B cell (primary cell): Measurements from ENCODE around the gene TOP1. TPM values are rescaled to one million over a fixed set of nuclear protein-coding genes. Genes with fewer than 3 reads are reported as not detected.
A peak's percentile ranks its signal among the peaks of the same experiment; 100 is the strongest.

ENCODE experiments used
- ATAC-seq: fragments of 200-7000 bp; cut with Tn5 transposase; one replicate; pipeline ENCODE4 v1.10.0; 2021; ENCODE audit warnings: low read depth, mild to moderate bottlenecking, moderate number of reproducible peaks, moderate library complexity
- CTCF ChIA-PET: fragments of 350-600 bp; sonication (Branson Sonifier 250); formaldehyde crosslinking; loops from one replicate; lab custom pipeline; 2021; ENCODE audit warnings: antibody characterized with exemption, inconsistent platforms; lab: Charles Lee
- POLR2A ChIA-PET: fragments of 350-600 bp; sonication (Branson Sonifier 250); formaldehyde crosslinking; loops from one replicate; lab custom pipeline; 2021; ENCODE audit warnings: antibody characterized with exemption; lab: Charles Lee
- DNase-seq: peaks from one replicate; pipeline ENCODE4 v3.0.0; 2013
- H2AFZ ChIP-seq: 2 replicates; pipeline ENCODE4 v1.6.1; 2012; ENCODE audit warnings: mild to moderate bottlenecking, low read depth, low read length; ENCODE audit not compliant: insufficient read depth, poor library complexity, severe bottlenecking
- H3K27ac ChIP-seq, 2 donors: 1 replicate in 1 of 2; 2 replicates in 1 of 2; pipeline ENCODE4 v1.5.1; 2012 to 2013; ENCODE audit warnings: low read length in 2 of 2, mild to moderate bottlenecking in 2 of 2, moderate library complexity in 1 of 2
- H3K27me3 ChIP-seq, 4 experiments: fragments of 200-600 bp in 1 of 4; sonication (generic) in 1 of 4; replicated peaks in 1 of 4; 1 replicate in 2 of 4; 2 replicates in 2 of 4; pipeline versions ENCODE4 v1.6.1 to v1.7.0; 2013 to 2016; ENCODE audit warnings: low read length in 3 of 4, mild to moderate bottlenecking in 2 of 4, mixed read lengths in 1 of 4, moderate library complexity in 1 of 4; ENCODE audit not compliant: insufficient read depth in 4 of 4, control insufficient read depth in 3 of 4; ENCODE audit errors: control extremely low read depth in 1 of 4
- H3K36me3 ChIP-seq, 2 experiments: replicated peaks in 1 of 2; 1 replicate in 1 of 2; 2 replicates in 1 of 2; pipeline versions ENCODE4 v1.6.1 to v1.7.1; 2013; ENCODE audit warnings: low read length in 1 of 2; ENCODE audit not compliant: insufficient read depth in 2 of 2, control insufficient read depth in 1 of 2; ENCODE audit errors: control extremely low read depth in 1 of 2, extremely low read depth in 1 of 2
- H3K4me1 ChIP-seq, 2 donors: fragments of 200-600 bp in 1 of 2; sonication (generic) in 1 of 2; 1 replicate in 1 of 2; 2 replicates in 1 of 2; pipeline versions ENCODE4 v1.5.1 to v1.6.1; 2013 to 2017; ENCODE audit warnings: low read length in 2 of 2; ENCODE audit not compliant: control insufficient read depth in 2 of 2, insufficient read depth in 2 of 2
- H3K4me2 ChIP-seq: replicated peaks from 2 replicates; pipeline ENCODE3; 2012; ENCODE audit warnings: mild to moderate bottlenecking, low read depth, low read length; ENCODE audit not compliant: poor library complexity, severe bottlenecking
- H3K4me3 ChIP-seq, 5 experiments: fragments of 200-600 bp in 1 of 5; sonication (generic) in 1 of 5; 1 replicate in 3 of 5; 2 replicates in 2 of 5; pipeline versions ENCODE4 v1.5.1 to v1.7.0; 2011 to 2016; ENCODE audit warnings: low read length in 4 of 5, mild to moderate bottlenecking in 4 of 5, low read depth in 2 of 5, control low read depth in 1 of 5, moderate library complexity in 1 of 5; ENCODE audit not compliant: insufficient read depth in 1 of 5; ENCODE audit errors: control extremely low read depth in 1 of 5, extremely low read depth in 1 of 5
- H3K79me2 ChIP-seq: fragments of 200-600 bp; sonication (generic); one replicate; pipeline ENCODE4 v1.6.0; 2016; ENCODE audit warnings: low read length; ENCODE audit not compliant: control insufficient read depth, insufficient read depth
- H3K9ac ChIP-seq: fragments of 200-600 bp; sonication (generic); 2 replicates; pipeline ENCODE4 v1.6.1; 2017; ENCODE audit warnings: mild to moderate bottlenecking, low read length, moderate library complexity
- H3K9me3 ChIP-seq, 3 donors: one replicate each; pipeline versions ENCODE4 v1.6.1 to v1.7.1; 2013; ENCODE audit warnings: low read length in 2 of 3; ENCODE audit not compliant: control insufficient read depth in 2 of 3, insufficient read depth in 1 of 3; ENCODE audit errors: control extremely low read depth in 1 of 3
- H4K20me1 ChIP-seq: 2 replicates; pipeline ENCODE4 v1.6.0; 2012; ENCODE audit warnings: mild to moderate bottlenecking, low read length; ENCODE audit not compliant: insufficient read depth, control insufficient read depth, poor library complexity, severe bottlenecking
- H3K27ac Mint-ChIP-seq: one replicate; pipeline ENCODE4 v1.8.0; 2021; ENCODE audit warnings: mixed read lengths
- H3K27me3 Mint-ChIP-seq: one replicate; pipeline ENCODE4 v1.8.0; 2021; ENCODE audit warnings: mixed read lengths
- H3K4me1 Mint-ChIP-seq: one replicate; pipeline ENCODE4 v1.8.0; 2021; ENCODE audit warnings: mixed read lengths
- H3K4me3 Mint-ChIP-seq: one replicate; pipeline ENCODE4 v1.8.0; 2021; ENCODE audit warnings: mixed read lengths
- H3K9me3 Mint-ChIP-seq: one replicate; pipeline ENCODE4 v1.8.0; 2022; ENCODE audit warnings: mixed read lengths; ENCODE audit not compliant: insufficient read depth
- EZH2 ChIP-seq: IDR thresholded peaks from 2 replicates; pipeline ENCODE4 v1.6.1; 2012; ENCODE audit warnings: borderline replicate concordance, low read depth, mild to moderate bottlenecking, moderate library complexity, low read length; ENCODE audit not compliant: insufficient read depth, poor library complexity, severe bottlenecking
- WGBS: methylation state at CpG from one replicate; pipeline ENCODE4 v1.1.5; 2013; ENCODE audit warnings: missing lambda C conversion rate; ENCODE audit not compliant: insufficient coverage; 5-methylcytosine and 5-hydroxymethylcytosine counted together
- intact Hi-C: fragments of 100-400 bp; cut with micrococcal nuclease; formaldehyde crosslinking; loops from one replicate; pipeline ENCODE4 v1.10.0; 2022
- polyA plus RNA-seq: library from polyadenylated mRNA; depleted of rRNA; stranded (reverse); fragments of >200 nt; gene quantifications from 2 replicates; pipeline ENCODE4 v1.2.3, GENCODE V29; 2012
- total RNA-seq, 2 donors: library from RNA; stranded (reverse); fragments of 120-200 nt in 1 of 2; gene quantifications; 1 replicate in 1 of 2; 2 replicates in 1 of 2; pipeline versions ENCODE4 v1.2.3 to v1.2.4, GENCODE V29; 2013 to 2022
- TF ChIP-seq, protein P1 (sequence below): fragments of 200-600 bp; IDR thresholded peaks from one replicate; pipeline ENCODE4 v1.8.0; 2022; ENCODE audit warnings: antibody characterized with exemption, mild to moderate bottlenecking

Gene TOP1
- total and polyA plus RNA-seq, 2 donors (not counting 1 experiment from before 2014, with no cell fraction given): 5.4 to 44.9 TPM

- no peaks in the 10 kb centered on the region for H3K27me3 Mint-ChIP-seq
- ATAC-seq: no peak
- no peak for TF ChIP-seq EZH2
- intact Hi-C loops: no loop called here
- Histone ChIP-seq H3K4me1 (peaks cover 54 to 56% of the 10 kb centered on the region in 2 donors), H4K20me1 (peaks cover 83% of the 10 kb centered on the region), H3K4me3 (no peak overlapping the region), H3K27ac (peak overlapping the region; percentile 60 to 67), H3K9ac (peak overlapping the region; percentile 13), H3K36me3 (peaks cover 0 to 2% of the 10 kb centered on the region in 2 experiments), H3K4me2 (peak overlapping the region; percentile 56), H3K79me2 (peaks cover 89% of the 10 kb centered on the region), H3K27me3 (no peaks in the 10 kb centered on the region), H3K9me3 (peaks cover 0 to 7% (median 0%) of the 10 kb centered on the region in 3 donors), H2AFZ (no peak overlapping the region)
- POLR2A ChIA-PET: no interaction called here
- WGBS: 12% methylated on average over 3 of the region's 5 CpGs
- H3K9me3 Mint-ChIP-seq: peaks cover 2% of the 10 kb centered on the region
- H3K4me3 Mint-ChIP-seq: peak overlapping the region; percentile 51
- CTCF ChIA-PET: interaction anchor here (1.0 to 9.9 kb wide), 5 partner anchors 10 to 83 kb away, joined by 5 to 71 read pairs (median 5); no protein-coding TSS in a partner anchor
- H3K27ac Mint-ChIP-seq: peak overlapping the region; percentile 80
- no peak for DNase-seq
- H3K4me1 Mint-ChIP-seq: peaks cover 85% of the 10 kb centered on the region
These were observed 22.6 kb downstream of the TOP1 start for GRCh38 chr20:41051009-41051825.

DNA sequence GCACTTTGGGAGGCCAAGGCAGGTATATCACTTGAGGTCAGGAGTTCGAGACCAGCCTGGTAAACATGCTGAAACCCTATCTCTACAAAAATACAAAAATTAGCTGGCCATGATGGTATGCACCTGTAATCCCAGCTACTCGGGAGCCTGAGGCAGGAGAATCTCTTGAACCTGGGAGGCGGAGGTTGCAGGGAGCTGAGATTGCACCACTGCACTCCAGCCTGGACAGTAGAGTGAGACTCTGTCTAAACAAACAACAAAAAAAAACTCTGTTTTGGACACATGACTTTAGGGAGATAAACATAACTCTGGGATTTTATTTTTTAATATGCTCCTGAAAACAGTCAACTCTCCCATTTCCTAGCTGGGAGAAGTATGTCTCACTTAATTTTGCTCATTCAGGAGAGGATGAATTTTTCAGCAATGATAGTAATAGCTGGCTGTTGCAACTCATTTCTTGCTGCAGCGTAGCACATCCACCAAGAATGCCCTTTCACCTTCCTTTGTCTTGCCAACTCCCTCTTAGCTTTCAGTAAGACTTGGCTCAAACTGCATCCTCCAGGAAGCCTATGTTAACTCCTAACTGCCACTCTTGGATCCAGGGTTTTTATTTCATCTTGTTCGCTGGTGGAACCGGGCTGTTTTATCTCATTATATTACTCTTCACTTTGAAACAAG, 24.3 kb downstream of the TOP1 start:
- peaks cover 76% of the 10 kb centered on the region for H3K4me1 Mint-ChIP-seq
- H3K4me3 Mint-ChIP-seq: no peak overlapping the region
- POLR2A ChIA-PET: no interaction called here
- Histone ChIP-seq H3K4me1 (peaks cover 39 to 43% of the 10 kb centered on the region in 2 donors), H3K27ac (no peak overlapping the region), H3K4me2 (no peak overlapping the region), H3K9me3 (peaks cover 0 to 7% (median 0%) of the 10 kb centered on the region in 3 donors), H3K79me2 (peaks cover 92% of the 10 kb centered on the region), H3K36me3 (peaks cover 0 to 2% of the 10 kb centered on the region in 2 experiments), H2AFZ (no peak overlapping the region), H3K4me3 (no peak overlapping the region), H3K27me3 (no peaks in the 10 kb centered on the region), H3K9ac (no peak overlapping the region), H4K20me1 (peaks cover 80% of the 10 kb centered on the region)
- peaks cover 2% of the 10 kb centered on the region for H3K9me3 Mint-ChIP-seq
- ATAC-seq (no peak), DNase-seq (no peak)
- H3K27ac Mint-ChIP-seq: no peak overlapping the region
- CTCF ChIA-PET: interaction anchor here (1.5 to 9.9 kb wide), 3 partner anchors 8 to 90 kb away, joined by 3 to 71 read pairs (median 7); no protein-coding TSS in a partner anchor
- H3K27me3 Mint-ChIP-seq: no peaks in the 10 kb centered on the region
- 100% methylated on average over 6 of the region's 6 CpGs for WGBS
- TF ChIP-seq, protein P1, sequence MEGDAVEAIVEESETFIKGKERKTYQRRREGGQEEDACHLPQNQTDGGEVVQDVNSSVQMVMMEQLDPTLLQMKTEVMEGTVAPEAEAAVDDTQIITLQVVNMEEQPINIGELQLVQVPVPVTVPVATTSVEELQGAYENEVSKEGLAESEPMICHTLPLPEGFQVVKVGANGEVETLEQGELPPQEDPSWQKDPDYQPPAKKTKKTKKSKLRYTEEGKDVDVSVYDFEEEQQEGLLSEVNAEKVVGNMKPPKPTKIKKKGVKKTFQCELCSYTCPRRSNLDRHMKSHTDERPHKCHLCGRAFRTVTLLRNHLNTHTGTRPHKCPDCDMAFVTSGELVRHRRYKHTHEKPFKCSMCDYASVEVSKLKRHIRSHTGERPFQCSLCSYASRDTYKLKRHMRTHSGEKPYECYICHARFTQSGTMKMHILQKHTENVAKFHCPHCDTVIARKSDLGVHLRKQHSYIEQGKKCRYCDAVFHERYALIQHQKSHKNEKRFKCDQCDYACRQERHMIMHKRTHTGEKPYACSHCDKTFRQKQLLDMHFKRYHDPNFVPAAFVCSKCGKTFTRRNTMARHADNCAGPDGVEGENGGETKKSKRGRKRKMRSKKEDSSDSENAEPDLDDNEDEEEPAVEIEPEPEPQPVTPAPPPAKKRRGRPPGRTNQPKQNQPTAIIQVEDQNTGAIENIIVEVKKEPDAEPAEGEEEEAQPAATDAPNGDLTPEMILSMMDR: no peak
- TF ChIP-seq EZH2: no peak
- intact Hi-C loops: no loop called here
